Stomach (tissue), 9 donors: Measurements from ENCODE around the gene USP47. TPM values are rescaled to one million over a fixed set of nuclear protein-coding genes. Genes with fewer than 3 reads are reported as not detected.

Experiments
- DNase-seq, 2 donors: peaks; one replicate each; pipeline versions ENCODE4 v3.0.0 to v3.0.0-alpha.2; 2013 to 2019
- H3K27ac ChIP-seq, 5 donors: fragments of 200-600 bp in 4 of 5; sonication (generic) in 4 of 5; one replicate each; pipeline ENCODE4 v1.5.1; 2013 to 2019; ENCODE audit warnings: mild to moderate bottlenecking in 1 of 5, moderate library complexity in 1 of 5
- H3K27me3 ChIP-seq, 3 donors: fragments of 200-600 bp; sonication (generic); one replicate each; pipeline ENCODE4 v1.5.1; 2017 to 2019; ENCODE audit warnings: mixed run types in 1 of 3
- H3K36me3 ChIP-seq, 4 donors: fragments of 200-600 bp; sonication (generic); 1 replicate in 3 of 4; 2 replicates in 1 of 4; pipeline ENCODE4 v1.5.1; 2016 to 2019
- H3K4me1 ChIP-seq, 4 donors: fragments of 200-600 bp; sonication (generic); one replicate each; pipeline ENCODE4 v1.5.1; 2016 to 2019
- H3K4me3 ChIP-seq, 4 donors: fragments of 200-600 bp; sonication (generic) in 3 of 4; one replicate each; pipeline ENCODE4 v1.5.1; 2016 to 2019; ENCODE audit warnings: mild to moderate bottlenecking in 1 of 4
- H3K9me3 ChIP-seq, 4 donors: fragments of 200-600 bp; sonication (generic); one replicate each; pipeline ENCODE4 v1.5.1; 2016 to 2019
- CTCF ChIP-seq, 7 experiments: fragments of 450-650 bp in 4 of 7; fragments of 200-600 bp in 3 of 7; sonication (generic) in 3 of 7; IDR thresholded peaks; one replicate each; pipeline ENCODE4 v1.5.1; 2016 to 2019; ENCODE audit warnings: antibody characterized with exemption in 7 of 7, control low read depth in 2 of 7, mild to moderate bottlenecking in 1 of 7
- EP300 ChIP-seq: sonication (generic); formaldehyde crosslinking; IDR thresholded peaks from one replicate; pipeline ENCODE4 v1.6.1; 2017; ENCODE audit warnings: antibody characterized with exemption
- POLR2A ChIP-seq, 4 donors: fragments of 450-650 bp; IDR thresholded peaks; one replicate each; pipeline ENCODE4 v1.6.1; 2016; ENCODE audit warnings: antibody characterized with exemption in 4 of 4, control low read depth in 2 of 4, mild to moderate bottlenecking in 1 of 4, moderate library complexity in 1 of 4
- POLR2AphosphoS5 ChIP-seq, 3 donors: sonication (generic); formaldehyde crosslinking; IDR thresholded peaks; one replicate each; pipeline ENCODE4 v1.6.1; 2016; ENCODE audit warnings: antibody characterized with exemption in 3 of 3
- WGBS, 5 donors: extraction: QIAGEN DNeasy Blood & Tissue Kit in 3 of 5; methylation state at CpG; one replicate each; pipeline versions ENCODE4 v1.1.5 to v1.1.7; 2013 to 2018; 5-methylcytosine and 5-hydroxymethylcytosine counted together
- intact Hi-C: fragments of 100-400 bp; cut with DNase I; formaldehyde crosslinking; loops from one replicate; pipeline ENCODE4 v1.15.1; 2023; ENCODE audit warnings: low total_unique reads
- polyA plus RNA-seq, 3 donors: library from polyadenylated mRNA; stranded (reverse); fragments of 200-250 nt; gene quantifications; one replicate each; pipeline ENCODE4 v1.2.3, GENCODE V29; 2013
- total RNA-seq, 5 donors: library from RNA; depleted of rRNA; stranded (reverse); fragments of >200 nt; gene quantifications; one replicate each; pipeline versions ENCODE4 v1.1.0 to v1.2.3, GENCODE V29; 2014 to 2016
- donor health status: healthy with polysubstance abuse.
- donor health status: Bipolar disorder and iron deficiency.
- donor health status: healthy.

Gene USP47
- total and polyA plus RNA-seq, 8 donors, result 14.6 to 200 (median 48.8) TPM

- Histone ChIP-seq H3K36me3 (peaks cover 10 to 80% (median 65%) of the 10 kb centered on the region in 4 donors), H3K27ac (no peak overlapping the region), H3K9me3 (no peaks in the 10 kb centered on the region), H3K4me3 (no peak overlapping the region), H3K27me3 (no peaks in the 10 kb centered on the region), H3K4me1 (no peaks in the 10 kb centered on the region)
- TF ChIP-seq EP300 (no peak), CTCF (IDR thresholded peaks at IDR 0.05) (peak in 5 of 7 experiments; percentile 30 to 66 (median 53))
- intact Hi-C loops, result no loop called here
- WGBS, 5 donors, result 53 to 69% (median 58%) methylated on average over 5 of the region's 5 CpGs
- peak in 1 of 2 donors; percentile 71 for DNase-seq
These were observed 89.8 kb downstream of the USP47 start for GRCh38 chr11:11931461-11932055.

GRCh38 chr11:11935536-11935935, 93.8 kb downstream of the USP47 start:
- TF ChIP-seq EP300 (no peak), CTCF (IDR thresholded peaks at IDR 0.05) (no peak), POLR2AphosphoS5 (IDR thresholded peaks at IDR 0.05) (no peak), POLR2A (IDR thresholded peaks at IDR 0.05) (no peak)
- H3K36me3 ChIP-seq, result peaks cover 16 to 85% (median 81%) of the 10 kb centered on the region in 4 donors
- DNase-seq, result no peak
- H3K4me3 ChIP-seq, result no peak overlapping the region
- H3K9me3 ChIP-seq, result no peaks in the 10 kb centered on the region
- no peak overlapping the region for H3K27ac ChIP-seq
- no peaks in the 10 kb centered on the region for H3K27me3 ChIP-seq
- WGBS, 5 donors, result 96 to 100% (median 98%) methylated on average over 2 of the region's 2 CpGs
- H3K4me1 ChIP-seq, result peaks cover 0 to 9% (median 0%) of the 10 kb centered on the region in 4 donors
- intact Hi-C loops, result no loop called here

GRCh38 chr11:11937433-11937832, 95.7 kb downstream of the USP47 start:
- no peaks in the 10 kb centered on the region for H3K9me3 ChIP-seq
- H3K27me3 ChIP-seq, result no peaks in the 10 kb centered on the region
- peaks cover 16 to 95% (median 90%) of the 10 kb centered on the region in 4 donors for H3K36me3 ChIP-seq
- intact Hi-C loops, result no loop called here
- DNase-seq, result no peak
- H3K4me3 ChIP-seq, result no peak overlapping the region
- H3K4me1 ChIP-seq, result peaks cover 0 to 9% (median 0%) of the 10 kb centered on the region in 4 donors
- TF ChIP-seq POLR2A (IDR thresholded peaks at IDR 0.05), result no peak
- no peak for TF ChIP-seq EP300
- no peak for TF ChIP-seq CTCF (IDR thresholded peaks at IDR 0.05)
- no peak for TF ChIP-seq POLR2AphosphoS5 (IDR thresholded peaks at IDR 0.05)
- H3K27ac ChIP-seq, result no peak overlapping the region
- 61 to 77% (median 62%) methylated on average over 3 of the region's 3 CpGs for WGBS, 5 donors

- no peak overlapping the region for H3K27ac ChIP-seq
- no peaks in the 10 kb centered on the region for H3K27me3 ChIP-seq
- H3K9me3 ChIP-seq, result no peaks in the 10 kb centered on the region
- peaks cover 18 to 95% (median 92%) of the 10 kb centered on the region in 4 donors for H3K36me3 ChIP-seq
- H3K4me3 ChIP-seq, result no peak overlapping the region
- peaks cover 0 to 9% (median 0%) of the 10 kb centered on the region in 4 donors for H3K4me1 ChIP-seq
- intact Hi-C loops, result no loop called here
- 82 to 96% (median 92%) methylated on average over 1 of the region's 1 CpG for WGBS, 5 donors
- no peak for DNase-seq
- no peak for TF ChIP-seq POLR2AphosphoS5 (IDR thresholded peaks at IDR 0.05)
- TF ChIP-seq POLR2A (IDR thresholded peaks at IDR 0.05), result no peak
These were observed 96.2 kb downstream of the USP47 start for GRCh38 chr11:11937957-11938356.

GRCh38 chr11:11940551-11940950, 98.8 kb downstream of the USP47 start:
- TF ChIP-seq POLR2AphosphoS5 (IDR thresholded peaks at IDR 0.05) (no peak), CTCF (IDR thresholded peaks at IDR 0.05) (no peak), EP300 (no peak), POLR2A (IDR thresholded peaks at IDR 0.05) (no peak)
- intact Hi-C loops, result no loop called here

More at GRCh38 chr11:11940551-11940950, 98.8 kb downstream of the USP47 start:
- peaks cover 0 to 9% (median 0%) of the 10 kb centered on the region in 4 donors for H3K4me1 ChIP-seq
- DNase-seq, result no peak
- H3K27me3 ChIP-seq, result no peaks in the 10 kb centered on the region
- H3K36me3 ChIP-seq, result peaks cover 15 to 93% (median 90%) of the 10 kb centered on the region in 4 donors
- no peak overlapping the region for H3K4me3 ChIP-seq
- H3K9me3 ChIP-seq, result no peaks in the 10 kb centered on the region
- no peak overlapping the region for H3K27ac ChIP-seq
